HCT116 (cell line): ENCODE results near the gene ADAMTS6. TPM values are rescaled to one million over a fixed set of nuclear protein-coding genes. Genes with fewer than 3 reads are reported as not detected.

Experiments
- ATAC-seq: fragments of 200-7000 bp; cut with Tn5 transposase; 2 replicates; pipeline ENCODE4 v1.9.1; 2020; ENCODE audit warnings: mild to moderate bottlenecking, moderate library complexity
- BruUV-seq: library from RNA; stranded (reverse); fragments of 400-500 nt; replicated peaks from 2 replicates; lab custom pipeline; 2021; lab: Mats Ljungman, UMichigan
- CTCF ChIA-PET: fragments of 300-600 bp; sonication (Branson Sonifier 250); formaldehyde crosslinking; loops from one replicate; lab custom pipeline; 2021; ENCODE audit warnings: antibody characterized with exemption; lab: Charles Lee
- POLR2A ChIA-PET: fragments of 300-600, 350-600 bp; sonication (Branson Sonifier 250); formaldehyde crosslinking; loops from one replicate; lab custom pipeline; 2021; ENCODE audit warnings: antibody characterized with exemption; lab: Charles Lee
- RAD21 ChIA-PET, 2 experiments: fragments of 300-600 bp; sonication (Branson Sonifier 250); formaldehyde crosslinking; loops; one replicate each; lab custom pipeline; 2023; ENCODE audit warnings: low total read pairs in 2 of 2; ENCODE audit not compliant: uncharacterized antibody in 2 of 2, unreplicated experiment in 2 of 2, low non-redundant PET in 1 of 2; lab: Charles Lee
- DNase-seq: peaks from one replicate; pipeline ENCODE4 v3.0.0-alpha.2; 2010; ENCODE audit warnings: low read depth, low spot score
- H2AFZ ChIP-seq: fragments of 200-600 bp; shearing (Covaris generic), sonication (generic); 2 replicates; pipeline ENCODE4 v1.6.1; 2017; ENCODE audit warnings: low read depth, mixed run types, mixed read lengths, antibody characterized with exemption, low read length; ENCODE audit not compliant: poor library complexity, severe bottlenecking
- H3K27ac ChIP-seq: 2 replicates; pipeline ENCODE4 v1.5.1; 2012; ENCODE audit warnings: low read depth, low read length
- H3K27me3 ChIP-seq: fragments of 200-600 bp; sonication (generic); 2 replicates; pipeline ENCODE4 v1.6.1; 2016; ENCODE audit warnings: mixed run types, low read length, mixed read lengths; ENCODE audit not compliant: insufficient read depth
- H3K36me3 ChIP-seq, 2 experiments: fragments of 200-500 bp in 1 of 2; fragments of 200-600 bp in 1 of 2; sonication (Bioruptor generic) in 1 of 2; sonication (generic) in 1 of 2; 2 replicates each; pipeline versions ENCODE4 v1.5.1 to v1.6.1; 2014 to 2016; ENCODE audit warnings: low read length in 2 of 2, inconsistent platforms in 1 of 2, mixed read lengths in 1 of 2, mixed run types in 1 of 2; ENCODE audit not compliant: insufficient read depth in 2 of 2, control insufficient read depth in 1 of 2
- H3K4me1 ChIP-seq, 2 experiments: fragments of 200-600 bp in 1 of 2; sonication (generic) in 1 of 2; 2 replicates each; pipeline versions ENCODE4 v1.5.1 to v1.6.1; 2012 to 2017; ENCODE audit warnings: low read length in 2 of 2, inconsistent platforms in 1 of 2, mild to moderate bottlenecking in 1 of 2, mixed read lengths in 1 of 2, mixed run types in 1 of 2, moderate library complexity in 1 of 2; ENCODE audit not compliant: insufficient read depth in 2 of 2, control insufficient read depth in 1 of 2
- H3K4me2 ChIP-seq: fragments of 200-600 bp; sonication (generic); 2 replicates; pipeline ENCODE4 v1.6.1; 2017; ENCODE audit warnings: mixed run types, low read length, mixed read lengths
- H3K4me3 ChIP-seq, 2 experiments: fragments of 200-600 bp in 1 of 2; sonication (generic) in 1 of 2; replicated peaks in 1 of 2; 2 replicates each; pipeline ENCODE4 v1.5.1; 2011 to 2016; ENCODE audit warnings: low read length in 2 of 2, control low read depth in 1 of 2, low read depth in 1 of 2, mild to moderate bottlenecking in 1 of 2, mixed read lengths in 1 of 2, mixed run types in 1 of 2
- H3K79me2 ChIP-seq: fragments of 200-600 bp; sonication (generic); 2 replicates; pipeline ENCODE4 v1.6.1; 2017; ENCODE audit warnings: mild to moderate bottlenecking, mixed run types, low read length, moderate library complexity, mixed read lengths; ENCODE audit not compliant: insufficient read depth
- H3K9ac ChIP-seq: fragments of 200-600 bp; sonication (generic); 2 replicates; pipeline ENCODE4 v1.6.1; 2016; ENCODE audit warnings: low read length, mixed read lengths
- H3K9me2 ChIP-seq: fragments of 200-600 bp; sonication (generic), shearing (Covaris generic); 2 replicates; pipeline ENCODE4 v1.6.1; 2017; ENCODE audit warnings: mixed run types, mild to moderate bottlenecking, moderate library complexity; ENCODE audit not compliant: insufficient read depth
- H3K9me3 ChIP-seq, 2 experiments: fragments of 200-500 bp in 1 of 2; fragments of 200-600 bp in 1 of 2; sonication (Bioruptor generic) in 1 of 2; sonication (generic) in 1 of 2; 2 replicates each; pipeline ENCODE4 v1.6.1; 2014 to 2017; ENCODE audit warnings: low read length in 2 of 2, mixed read lengths in 2 of 2, inconsistent platforms in 1 of 2, low read depth in 1 of 2, mild to moderate bottlenecking in 1 of 2, mixed run types in 1 of 2, moderate library complexity in 1 of 2; ENCODE audit not compliant: control insufficient read depth in 1 of 2, insufficient read depth in 1 of 2
- H4K20me1 ChIP-seq: fragments of 200-600 bp; sonication (generic), shearing (Covaris generic); 2 replicates; pipeline ENCODE4 v1.6.1; 2017; ENCODE audit warnings: mixed run types, mild to moderate bottlenecking, moderate library complexity; ENCODE audit not compliant: insufficient read depth
- CBX3 ChIP-seq: IDR thresholded peaks from 2 replicates; pipeline ENCODE4 v1.6.1; 2012; ENCODE audit warnings: low read depth
- CEBPB ChIP-seq: IDR thresholded peaks from 2 replicates; pipeline ENCODE4 v1.6.1; 2012; ENCODE audit warnings: low read depth
- EZH2 ChIP-seq: fragments of 200-600 bp; sonication (generic); IDR thresholded peaks from 2 replicates; pipeline ENCODE4 v1.6.1; 2017; ENCODE audit warnings: antibody characterized with exemption, mixed run types
- FOSL1 ChIP-seq: IDR thresholded peaks from 2 replicates; pipeline ENCODE4 v1.6.1; 2012; ENCODE audit warnings: low read depth
- JUND ChIP-seq: IDR thresholded peaks from 2 replicates; pipeline ENCODE4 v1.6.1; 2012
- MAX ChIP-seq: IDR thresholded peaks from 2 replicates; pipeline ENCODE4 v1.6.1; 2012
- POLR2A ChIP-seq: IDR thresholded peaks from 2 replicates; pipeline ENCODE4 v1.7.0; 2011; ENCODE audit warnings: borderline replicate concordance; ENCODE audit not compliant: insufficient read depth, insufficient read length; ENCODE audit errors: extremely low read depth
- SIN3A ChIP-seq: IDR thresholded peaks from 2 replicates; pipeline ENCODE4 v1.6.1; 2012; ENCODE audit warnings: low read depth
- SP1 ChIP-seq: IDR thresholded peaks from 2 replicates; pipeline ENCODE4 v1.6.1; 2012; ENCODE audit warnings: low read depth
- TCF7L2 ChIP-seq: IDR thresholded peaks from 2 replicates; pipeline ENCODE4 v1.7.0; 2011; ENCODE audit warnings: borderline replicate concordance, inconsistent platforms; ENCODE audit not compliant: insufficient read depth, insufficient read length; ENCODE audit errors: extremely low read depth
- intact Hi-C: fragments of 100-400 bp; cut with micrococcal nuclease; formaldehyde crosslinking; loops from 2 replicates; pipeline ENCODE4 v1.10.0; 2022
- total RNA-seq: library from RNA; stranded (reverse); gene quantifications from one replicate; pipeline ENCODE4 v1.2.1, GENCODE V29; 2021; ENCODE audit not compliant: unreplicated experiment

The ADAMTS6 gene
- total RNA-seq, 1 experiment from 2014 or later: 0.93 TPM

- TF ChIP-seq POLR2A (no peak), CEBPB (no peak)
These were observed 278.0 kb downstream of the ADAMTS6 start (continued) for GRCh38 chr5:65203746-65204145.

- RAD21 ChIA-PET: no interaction called here
- H3K79me2 ChIP-seq: no peaks in the 10 kb centered on the region
- no peak overlapping the region for H3K27ac ChIP-seq
- POLR2A ChIA-PET: no interaction called here
- H3K9ac ChIP-seq: no peak overlapping the region
- H3K9me2 ChIP-seq: no peaks in the 10 kb centered on the region
- CTCF ChIA-PET: no interaction called here
- no peaks in the 10 kb centered on the region for H3K9me3 ChIP-seq
- TF ChIP-seq CBX3 (no peak), MAX (no peak), EZH2 (no peak), SP1 (no peak), SIN3A (no peak), FOSL1 (no peak), POLR2A (no peak), JUND (no peak), TCF7L2 (no peak)
- intact Hi-C loops: no loop called here
- H3K36me3 ChIP-seq: no peaks in the 10 kb centered on the region
- no peak overlapping the region for H2AFZ ChIP-seq
- H3K4me1 ChIP-seq: no peaks in the 10 kb centered on the region
- H4K20me1 ChIP-seq: no peaks in the 10 kb centered on the region
- no TSS peak for BruUV-seq
- H3K4me2 ChIP-seq: no peak overlapping the region
- no peak overlapping the region for H3K4me3 ChIP-seq
- ATAC-seq (no peak), DNase-seq (no peak)
- H3K27me3 ChIP-seq: no peaks in the 10 kb centered on the region
These were observed 281.6 kb downstream of the ADAMTS6 start for GRCh38 chr5:65199993-65200675.
